Body of pancreas (tissue), 4 donors: ENCODE results near the gene LOX. TPM values are rescaled to one million over a fixed set of nuclear protein-coding genes. Genes with fewer than 3 reads are reported as not detected.

Source experiments
- ATAC-seq: fragments of 150-250 bp; one replicate; pipeline ENCODE4 v1.9.1; 2016
- DNase-seq, 4 donors: peaks; one replicate each; pipeline ENCODE4 v3.0.0-alpha.2; 2019
- H3K27ac ChIP-seq, 4 donors: fragments of 200-600 bp; sonication (generic); 1 replicate in 3 of 4; 2 replicates in 1 of 4; pipeline versions ENCODE4 v1.5.1 to v1.6.1; 2016 to 2019; ENCODE audit warnings: mild to moderate bottlenecking in 1 of 4, mixed read lengths in 1 of 4, moderate library complexity in 1 of 4
- H3K27me3 ChIP-seq, 2 donors: fragments of 200-600 bp; sonication (generic); one replicate each; pipeline ENCODE4 v1.6.0; 2016; ENCODE audit warnings: mild to moderate bottlenecking in 1 of 2
- H3K36me3 ChIP-seq, 2 donors: fragments of 200-600 bp; sonication (generic); replicated peaks in 1 of 2; 2 replicates each; pipeline ENCODE4 v1.5.1; 2016; ENCODE audit warnings: low read depth in 2 of 2; ENCODE audit not compliant: insufficient read depth in 1 of 2
- H3K4me1 ChIP-seq: fragments of 200-600 bp; sonication (generic); one replicate; pipeline ENCODE4 v1.6.0; 2016
- H3K4me3 ChIP-seq, 2 donors: fragments of 200-600 bp; sonication (generic); 1 replicate in 1 of 2; 2 replicates in 1 of 2; pipeline ENCODE4 v1.5.1; 2016 to 2019
- H3K9me3 ChIP-seq, 3 donors: fragments of 200-600 bp; sonication (generic); 1 replicate in 2 of 3; 2 replicates in 1 of 3; pipeline ENCODE4 v1.5.1; 2016
- CTCF ChIP-seq, 7 experiments: fragments of 450-650 bp in 4 of 7; fragments of 200-600 bp in 3 of 7; sonication (generic) in 3 of 7; IDR thresholded peaks; one replicate each; pipeline ENCODE4 v1.5.1; 2016 to 2019; ENCODE audit warnings: antibody characterized with exemption in 7 of 7
- POLR2A ChIP-seq, 3 donors: fragments of 450-650 bp; IDR thresholded peaks; one replicate each; pipeline ENCODE4 v1.6.1; 2016; ENCODE audit warnings: antibody characterized with exemption in 3 of 3, mild to moderate bottlenecking in 2 of 3
- WGBS, 2 donors: methylation state at CpG; one replicate each; pipeline ENCODE4 v1.1.5; 2017; 5-methylcytosine and 5-hydroxymethylcytosine counted together
- intact Hi-C: fragments of 100-400 bp; cut with DNase I; formaldehyde crosslinking; loops from one replicate; pipeline ENCODE4 v1.15.1; 2023
- total RNA-seq, 2 donors: library from RNA; depleted of rRNA; stranded (reverse); fragments of >200 nt; gene quantifications; one replicate each; pipeline ENCODE4 v1.1.0, GENCODE V29; 2016

The LOX gene
- total RNA-seq, 2 donors from 2014 or later, result 6.6 to 14.0 TPM

GRCh38 chr5:122121479-122122465 lies 43.7 kb upstream of the LOX start:
- TF ChIP-seq CTCF (IDR thresholded peaks at IDR 0.05) (no peak), POLR2A (IDR thresholded peaks at IDR 0.05) (no peak)
- Histone ChIP-seq H3K36me3 (no peaks in the 10 kb centered on the region), H3K27ac (no peak overlapping the region), H3K4me1 (no peaks in the 10 kb centered on the region), H3K9me3 (no peaks in the 10 kb centered on the region), H3K4me3 (no peak overlapping the region), H3K27me3 (no peaks in the 10 kb centered on the region)
- no peak for DNase-seq
- intact Hi-C loops, result no loop called here
- no peak for ATAC-seq
- WGBS, 2 donors, result 65 to 72% methylated on average over 11 of the region's 11 CpGs

- intact Hi-C loops, result no loop called here
- H3K4me3 ChIP-seq, result no peak overlapping the region
- WGBS, 2 donors, result 44 to 62% methylated on average over 2 of the region's 2 CpGs
- DNase-seq, result no peak
- H3K4me1 ChIP-seq, result no peaks in the 10 kb centered on the region
- TF ChIP-seq CTCF (IDR thresholded peaks at IDR 0.05) (no peak), POLR2A (IDR thresholded peaks at IDR 0.05) (no peak)
- no peaks in the 10 kb centered on the region for H3K27me3 ChIP-seq
- no peaks in the 10 kb centered on the region for H3K36me3 ChIP-seq
- no peaks in the 10 kb centered on the region for H3K9me3 ChIP-seq
- no peak for ATAC-seq
- no peak overlapping the region for H3K27ac ChIP-seq
Measured at GRCh38 chr5:122120957-122121356, 42.9 kb upstream of the LOX start.

- intact Hi-C loops, result no loop called here
- H3K27ac ChIP-seq, result no peak overlapping the region
- ATAC-seq, result no peak
- WGBS, 2 donors, result 46 to 58% methylated on average over 2 of the region's 2 CpGs
- no peaks in the 10 kb centered on the region for H3K27me3 ChIP-seq
- DNase-seq, result no peak
- H3K9me3 ChIP-seq, result no peaks in the 10 kb centered on the region
- no peaks in the 10 kb centered on the region for H3K4me1 ChIP-seq
- H3K4me3 ChIP-seq, result no peak overlapping the region
- no peak for TF ChIP-seq CTCF (IDR thresholded peaks at IDR 0.05)
- no peak for TF ChIP-seq POLR2A (IDR thresholded peaks at IDR 0.05)
- H3K36me3 ChIP-seq, result no peaks in the 10 kb centered on the region
Measured at GRCh38 chr5:122120493-122120892, 42.4 kb upstream of the LOX start.

GRCh38 chr5:122119205-122119604 lies 41.1 kb upstream of the LOX start:
- no peak for ATAC-seq
- Histone ChIP-seq H3K4me3 (no peak overlapping the region), H3K9me3 (no peaks in the 10 kb centered on the region), H3K27ac (no peak overlapping the region), H3K36me3 (no peaks in the 10 kb centered on the region), H3K27me3 (no peaks in the 10 kb centered on the region), H3K4me1 (no peaks in the 10 kb centered on the region)
- no peak for DNase-seq
- WGBS, 2 donors, result 58 to 76% methylated on average over 3 of the region's 3 CpGs
- no peak for TF ChIP-seq POLR2A (IDR thresholded peaks at IDR 0.05)
- TF ChIP-seq CTCF (IDR thresholded peaks at IDR 0.05), result no peak
- intact Hi-C loops, result no loop called here
